NCI-H446 (cell line): ENCODE results near the gene PKD1L1.

ENCODE experiments used
- DNase-seq, 2 experiments: peaks; one replicate each; lab custom pipeline; 2025; lab: John Stamatoyannopoulos, UW

The PKD1L1 gene

GRCh38 chr7:47875998-47876744 lies 72.1 kb downstream of the PKD1L1 start:
- no peak for DNase-seq

DNA sequence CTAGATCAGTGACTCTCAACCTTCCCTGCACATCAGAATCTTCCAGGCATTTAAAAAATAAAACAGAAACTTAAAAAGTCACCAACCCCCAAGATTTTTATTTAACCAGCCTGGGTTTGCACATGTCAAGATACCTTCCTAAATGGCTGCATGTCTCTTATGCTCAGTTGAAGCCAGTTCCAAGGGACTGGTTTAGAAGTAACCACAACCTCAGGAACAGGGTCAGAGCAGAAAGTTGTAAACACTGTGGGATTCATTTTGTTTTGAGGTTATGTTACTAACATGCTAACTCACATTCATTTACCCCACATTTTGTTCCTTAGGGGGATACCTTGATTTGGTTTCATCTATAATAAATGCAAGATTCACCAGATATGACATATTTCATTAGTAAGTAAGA lies 72.9 kb downstream of the PKD1L1 start:
- no peak for DNase-seq

DNA sequence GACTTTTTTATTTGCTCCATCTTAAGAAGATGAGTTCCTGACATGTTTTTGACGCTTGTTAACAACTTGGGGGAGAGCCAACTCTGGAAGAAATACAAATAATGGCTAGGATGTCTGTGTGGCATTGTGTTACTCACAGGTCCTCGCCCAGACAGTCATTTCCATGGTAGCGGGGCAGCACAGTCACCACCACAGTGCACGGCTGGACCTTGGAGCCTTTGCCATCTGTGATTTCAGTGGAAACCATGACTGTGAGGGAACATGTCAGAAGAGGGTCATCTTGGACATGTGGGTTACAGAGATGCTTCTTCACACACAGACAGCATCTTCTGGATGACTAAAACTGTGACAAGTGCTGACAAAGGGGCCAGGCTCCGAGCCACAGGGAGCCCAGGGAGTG lies 74.5 kb downstream of the PKD1L1 start:
- no peak for DNase-seq

DNA sequence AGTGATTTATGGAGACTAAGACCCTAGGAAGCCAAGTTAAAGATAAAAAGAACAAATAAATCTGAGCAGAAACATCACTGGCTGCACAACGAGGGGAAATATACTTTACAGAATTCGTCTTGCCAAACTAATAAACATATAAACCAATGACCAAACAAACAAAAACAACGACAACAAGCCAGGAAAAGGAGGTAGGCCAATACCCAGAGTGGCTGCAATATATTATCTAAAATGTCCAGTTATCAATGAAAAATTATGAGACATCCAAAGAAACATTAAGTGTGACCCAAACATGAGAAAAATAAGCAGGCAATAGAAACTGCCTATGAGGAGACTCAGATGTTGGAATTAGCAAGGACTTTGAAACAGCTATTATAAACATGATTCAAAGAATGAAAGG lies 81.0 kb downstream of the PKD1L1 start:
- no peak for DNase-seq

DNA sequence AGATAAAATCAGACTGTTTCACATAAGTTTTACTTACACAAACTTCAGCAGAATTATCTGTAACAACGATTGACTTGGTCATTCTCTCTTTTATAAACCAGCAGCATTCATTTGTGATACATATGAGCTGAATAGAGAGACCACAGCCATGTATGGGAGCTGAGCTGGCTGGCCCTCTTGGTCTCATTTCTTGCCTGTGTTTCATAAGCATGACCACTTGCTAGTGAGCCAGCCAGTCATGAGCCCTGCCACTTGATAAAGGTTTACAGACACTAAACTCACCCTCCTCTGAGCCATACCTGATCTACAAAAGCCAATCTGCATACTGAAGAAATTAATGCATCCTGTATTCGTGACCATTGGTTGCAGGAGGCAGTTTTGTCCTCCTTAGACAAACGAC lies 82.1 kb downstream of the PKD1L1 start:
- DNase-seq: no peak

DNA sequence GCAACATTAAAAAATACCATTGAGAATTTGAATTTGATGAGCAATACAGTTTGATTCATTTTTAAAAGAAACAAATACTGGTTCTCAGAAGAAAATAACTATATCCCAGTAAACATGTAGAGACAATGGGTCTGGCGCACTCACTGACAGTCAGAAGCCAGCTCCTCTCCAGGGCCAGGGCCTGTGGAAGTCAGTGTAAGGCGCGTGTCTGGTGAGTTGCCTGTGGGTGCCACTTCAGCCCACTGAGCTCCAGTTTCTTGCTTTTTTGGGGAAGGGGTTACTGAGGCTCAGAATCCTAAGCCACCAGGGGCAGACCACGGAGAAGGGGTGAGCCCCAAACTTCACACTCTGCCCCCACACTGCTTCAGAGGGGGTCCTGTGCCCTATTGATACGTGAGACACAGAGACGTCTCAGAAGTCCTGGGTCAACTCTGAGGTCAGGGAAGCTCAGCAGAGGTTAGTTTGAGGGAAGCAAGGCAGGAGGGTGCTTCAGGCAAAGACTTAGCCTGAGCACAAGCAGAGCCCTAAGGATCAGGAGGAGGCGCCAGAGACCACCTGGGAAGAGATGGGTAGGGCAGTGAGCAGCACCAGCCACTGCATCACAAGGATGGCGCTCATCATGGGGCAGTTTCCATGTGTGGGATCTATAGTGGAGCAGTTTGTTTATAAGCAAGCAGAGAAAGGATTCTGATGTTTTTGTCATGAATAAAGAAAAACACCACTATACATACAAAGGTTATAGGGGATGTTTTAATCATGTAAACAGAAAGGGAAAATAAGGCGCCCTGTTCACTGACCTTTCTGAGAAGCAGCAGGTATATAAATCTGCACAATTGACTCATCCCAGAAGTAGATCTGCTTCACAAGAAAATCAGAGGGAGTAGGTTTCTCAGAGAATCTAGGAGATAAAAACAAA lies 95.7 kb downstream of the PKD1L1 start:
- DNase-seq: no peak

DNA sequence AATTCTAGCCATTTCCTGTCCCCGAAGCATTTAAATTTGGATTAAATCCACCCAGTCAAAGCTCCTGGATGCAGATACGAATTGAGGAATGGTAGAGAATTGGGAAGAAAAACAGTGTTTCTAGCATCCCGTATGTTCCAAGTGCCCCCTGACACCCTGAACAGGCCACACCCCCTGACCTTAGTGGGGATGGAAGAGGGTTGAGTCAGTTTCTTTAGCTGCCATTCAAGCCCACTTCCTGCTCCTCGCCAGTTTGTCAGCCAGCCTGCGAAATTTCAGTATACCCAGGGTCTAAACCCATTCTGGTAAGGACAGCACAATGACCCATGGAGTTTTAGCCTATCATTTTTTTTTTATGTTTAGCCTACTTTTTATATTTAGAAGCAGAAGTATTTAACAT lies 101.1 kb downstream of the PKD1L1 start:
- no peak for DNase-seq

- DNase-seq: no peak
These were observed 102.0 kb downstream of the PKD1L1 start for GRCh38 chr7:47846138-47846836.

- DNase-seq: no peak
These were observed 104.0 kb downstream of the PKD1L1 start for GRCh38 chr7:47844311-47844710.

DNA sequence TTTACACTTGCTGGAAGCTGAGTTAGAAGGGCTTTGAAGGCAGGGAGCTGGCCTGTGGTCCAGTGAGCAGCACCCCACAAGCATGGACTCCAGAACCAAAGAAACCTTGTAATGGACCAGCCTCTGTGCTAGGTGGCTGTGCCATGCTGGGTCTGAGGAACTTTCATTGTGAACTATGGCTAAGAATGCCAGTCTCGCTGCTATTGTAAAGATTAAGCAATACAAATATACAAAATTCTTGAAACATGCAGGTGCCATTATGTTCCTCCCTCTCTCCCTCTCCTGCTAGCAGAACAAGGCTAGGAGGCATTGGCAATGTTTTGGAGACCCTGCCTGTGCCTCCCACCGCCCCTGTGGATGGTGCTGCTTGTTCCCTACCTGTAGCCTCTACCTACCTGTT lies 105.0 kb downstream of the PKD1L1 start:
- no peak for DNase-seq

- DNase-seq: no peak
These were observed 108.9 kb downstream of the PKD1L1 start for GRCh38 chr7:47839381-47839780.

DNA sequence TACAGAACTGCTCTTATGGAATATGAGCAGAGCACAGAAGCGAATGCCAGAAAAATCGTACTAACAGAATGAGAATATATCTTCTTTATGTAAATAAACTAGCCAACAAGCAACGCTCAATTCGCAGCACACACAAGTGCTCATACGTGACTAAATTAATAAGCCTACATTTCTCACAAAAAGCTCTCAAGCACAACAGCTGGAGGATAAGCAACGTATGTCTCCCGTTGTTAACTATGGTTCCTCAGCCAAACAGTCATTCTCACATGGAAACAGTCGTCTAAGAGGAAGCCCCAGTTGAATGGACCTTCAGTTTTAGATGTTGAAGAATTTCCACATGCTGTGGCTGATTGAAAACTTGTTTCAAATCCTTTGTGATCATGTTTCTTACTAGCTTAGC lies 110.4 kb downstream of the PKD1L1 start:
- DNase-seq: no peak

- no peak for DNase-seq
These were observed 111.6 kb downstream of the PKD1L1 start for GRCh38 chr7:47836503-47837202.

- no peak for DNase-seq
These were observed 112.2 kb downstream of the PKD1L1 start for GRCh38 chr7:47836080-47836479.

DNA sequence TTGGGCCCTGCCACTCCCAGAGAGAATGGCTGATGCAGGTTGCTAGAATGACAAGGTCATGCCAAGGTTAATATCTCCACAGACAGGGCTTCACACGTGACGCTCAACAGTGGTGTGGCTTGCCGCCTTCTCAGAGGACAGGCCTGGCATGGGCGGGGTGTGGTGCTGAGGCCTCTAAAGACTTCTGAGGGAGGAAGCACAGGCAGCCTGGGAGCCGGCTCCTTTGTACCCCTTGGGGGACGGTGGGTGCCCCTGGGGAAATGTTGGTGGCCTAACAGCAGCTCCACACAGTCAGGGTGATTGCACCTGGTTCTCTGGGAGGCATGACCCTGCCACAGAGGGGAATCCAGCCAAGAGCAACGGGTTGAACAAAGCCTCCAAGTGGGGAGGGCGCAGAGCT lies 115.1 kb downstream of the PKD1L1 start:
- no peak for DNase-seq

- DNase-seq: no peak
These were observed 116.1 kb downstream of the PKD1L1 start for GRCh38 chr7:47832105-47832715.

GRCh38 chr7:47830015-47830414 lies 118.3 kb downstream of the PKD1L1 start:
- no peak for DNase-seq

- no peak for DNase-seq
These were observed 120.4 kb downstream of the PKD1L1 start for GRCh38 chr7:47827871-47828270.

DNA sequence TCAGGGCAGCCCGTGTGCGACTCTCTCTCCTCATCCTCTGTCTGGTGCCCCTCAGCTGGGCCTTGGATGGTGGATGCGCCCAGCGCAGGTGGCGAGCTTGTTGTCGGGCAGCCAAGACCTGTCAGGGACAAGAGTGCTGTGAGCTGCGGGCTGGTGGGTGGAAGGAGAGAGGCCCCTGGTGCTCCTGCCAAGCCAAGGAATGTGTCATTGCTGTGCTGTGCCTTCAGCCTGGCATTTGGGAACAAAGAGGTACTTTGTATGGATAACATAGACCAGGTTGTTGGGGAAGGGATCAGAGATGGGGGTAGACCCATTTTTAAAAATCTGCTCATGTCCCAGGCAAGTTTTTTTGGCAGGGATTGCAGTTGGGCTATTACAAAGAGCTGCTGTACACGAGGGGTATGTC lies 120.9 kb downstream of the PKD1L1 start:
- no peak for DNase-seq

DNA sequence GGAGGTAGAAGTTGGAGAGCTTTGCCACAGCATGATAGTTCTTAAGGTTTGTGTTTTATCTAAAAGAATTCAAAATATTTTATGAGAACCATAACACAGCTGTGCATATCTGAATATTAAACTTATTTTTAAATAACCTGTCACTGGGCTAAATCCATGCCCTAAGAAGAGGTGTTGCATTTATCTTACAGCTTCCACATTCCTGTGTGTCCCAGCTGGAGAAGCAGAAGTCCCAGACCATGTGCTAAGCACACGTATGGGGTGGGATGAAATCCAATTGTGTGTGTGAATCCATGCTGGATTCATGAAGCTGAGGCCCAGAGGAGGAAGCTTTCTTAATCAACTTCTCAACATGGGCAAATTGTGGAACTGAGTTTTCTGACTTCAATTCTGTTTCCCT lies 121.5 kb downstream of the PKD1L1 start:
- no peak for DNase-seq

DNA sequence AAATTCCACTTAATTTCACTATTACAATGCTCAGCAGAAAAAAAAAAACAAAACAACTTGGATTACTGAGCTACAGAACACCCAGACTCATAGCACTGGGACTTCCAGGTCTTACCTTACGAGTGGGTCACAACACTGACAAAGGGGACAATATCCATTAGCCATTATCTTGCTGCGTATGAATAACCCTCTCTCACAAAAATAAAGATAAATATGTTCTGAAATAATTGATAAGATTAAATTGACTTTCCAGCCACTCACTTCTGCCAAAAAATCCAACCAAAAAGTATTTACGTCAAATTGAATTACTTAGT lies 128.7 kb downstream of the PKD1L1 start:
- DNase-seq: no peak
